K562 (cell line): ENCODE results near the gene FRAT2. TPM values are rescaled to one million over a fixed set of nuclear protein-coding genes. Genes with fewer than 3 reads are reported as not detected.

ENCODE experiments used
- ATAC-seq: fragments of 200-7000 bp; cut with Tn5 transposase; 3 replicates; pipeline ENCODE4 v1.9.1; 2020; ENCODE audit warnings: moderate library complexity
- BruUV-seq: library from RNA; stranded (reverse); fragments of 400-500 nt; replicated peaks from 2 replicates; lab custom pipeline; 2021; lab: Mats Ljungman, UMichigan
- CTCF ChIA-PET: fragments of 300-600 bp; formaldehyde crosslinking; extraction: SDS; loops from one replicate; lab custom pipeline; 2021; ENCODE audit warnings: low intra/inter-chr PET ratio; lab: Yijun Ruan, JAX
- POLR2A ChIA-PET: fragments of 300-600, 350-650 bp; sonication (Branson Sonifier 250); formaldehyde crosslinking; extraction: SDS; loops from one replicate; lab custom pipeline; 2021; ENCODE audit warnings: antibody characterized with exemption, inconsistent platforms; lab: Yijun Ruan, JAX
- DNase-seq, 4 experiments: peaks; one replicate each; pipeline versions ENCODE4 v3.0.0 to v3.0.0-alpha.2; 2011 to 2018; ENCODE audit warnings: low spot score in 3 of 4, mixed read lengths in 3 of 4; ENCODE audit errors: extremely low read depth in 1 of 4
- FAIRE-seq: peaks from 2 replicates; lab custom pipeline; 2011; peaks lifted over from hg19 to GRCh38; lab: Jason Lieb, UNC
- H2AFZ ChIP-seq: 2 replicates; pipeline ENCODE4 v1.6.0; 2011; ENCODE audit warnings: low read depth, low read length, control low read depth, inconsistent platforms
- H3K27ac ChIP-seq: fragments of 200-600 bp; 3 replicates; pipeline ENCODE4 v1.8.0; 2011; ENCODE audit warnings: low read depth, mild to moderate bottlenecking, control low read depth, inconsistent platforms, low read length, moderate library complexity, mixed read lengths; ENCODE audit errors: extremely low read depth
- H3K27me3 ChIP-seq, 2 experiments: fragments of 300-600 bp in 1 of 2; 2 replicates in 1 of 2; 3 replicates in 1 of 2; pipeline versions ENCODE4 v1.6.0 to v1.8.0; 2011; ENCODE audit warnings: inconsistent platforms in 2 of 2, low read length in 2 of 2, mild to moderate bottlenecking in 1 of 2, mixed read lengths in 1 of 2, moderate library complexity in 1 of 2; ENCODE audit not compliant: control insufficient read depth in 2 of 2, insufficient read depth in 2 of 2
- H3K36me3 ChIP-seq: fragments of 300-600 bp; 3 replicates; pipeline ENCODE4 v1.8.0; 2011; ENCODE audit warnings: mild to moderate bottlenecking, low read length, inconsistent platforms; ENCODE audit not compliant: control insufficient read depth, insufficient read depth
- H3K4me1 ChIP-seq, 2 experiments: fragments of 200-600 bp in 1 of 2; replicated peaks in 1 of 2; 2 replicates in 1 of 2; 3 replicates in 1 of 2; pipeline versions ENCODE4 v1.5.1 to v1.8.0; 2011; ENCODE audit warnings: inconsistent platforms in 2 of 2, low read length in 2 of 2, mild to moderate bottlenecking in 1 of 2, mixed read lengths in 1 of 2, moderate library complexity in 1 of 2; ENCODE audit not compliant: control insufficient read depth in 2 of 2, insufficient read depth in 2 of 2
- H3K4me2 ChIP-seq: 2 replicates; pipeline ENCODE4 v1.6.1; 2011; ENCODE audit warnings: low read length, control low read depth, inconsistent platforms, mixed read lengths; ENCODE audit not compliant: insufficient read depth
- H3K4me3 ChIP-seq: fragments of 200-600 bp; sonication (generic), shearing (Covaris generic); 2 replicates; pipeline ENCODE4 v1.5.1; 2016; ENCODE audit warnings: control low read depth, inconsistent platforms
- H3K79me2 ChIP-seq: fragments of 200-600 bp; 3 replicates; pipeline ENCODE4 v1.8.0; 2011; ENCODE audit warnings: low read length, inconsistent platforms; ENCODE audit not compliant: control insufficient read depth, insufficient read depth
- H3K9ac ChIP-seq, 2 experiments: 2 replicates each; pipeline versions ENCODE4 v1.6.0 to v1.6.1; 2011; ENCODE audit warnings: low read depth in 2 of 2, low read length in 2 of 2, control low read depth in 1 of 2, inconsistent platforms in 1 of 2, mild to moderate bottlenecking in 1 of 2, mixed read lengths in 1 of 2; ENCODE audit not compliant: insufficient read depth in 1 of 2
- H3K9me1 ChIP-seq: one replicate; pipeline ENCODE4 v1.6.0; 2011; ENCODE audit warnings: inconsistent platforms, mild to moderate bottlenecking, low read length, moderate library complexity; ENCODE audit not compliant: control insufficient read depth, insufficient read depth
- H3K9me3 ChIP-seq: replicated peaks from 2 replicates; pipeline ENCODE4 v1.5.1; 2011; ENCODE audit warnings: low read depth, low read length, inconsistent platforms; ENCODE audit not compliant: control insufficient read depth, insufficient read depth
- H4K20me1 ChIP-seq: replicated peaks from 2 replicates; pipeline ENCODE4 v1.6.1; 2011; ENCODE audit warnings: low read length, inconsistent platforms, mixed read lengths; ENCODE audit not compliant: control insufficient read depth, insufficient read depth
- CREM ChIP-seq: IDR thresholded peaks from 2 replicates; pipeline ENCODE4 v1.6.1; 2014; ENCODE audit warnings: antibody characterized with exemption, low read depth
- DMBX1 ChIP-seq: fragments of 250-450 bp; sonication (Bioruptor Pico); IDR thresholded peaks from 2 replicates; pipeline ENCODE4 v1.8.0; 2022; ENCODE audit warnings: inconsistent platforms, mild to moderate bottlenecking, moderate library complexity, borderline replicate concordance
- MEF2A ChIP-seq: IDR thresholded peaks from 2 replicates; pipeline ENCODE4 v1.6.1; 2011; ENCODE audit warnings: low read depth, mild to moderate bottlenecking, low read length, moderate library complexity; ENCODE audit not compliant: control insufficient read depth
- MEIS2 ChIP-seq: fragments of 450-650 bp; IDR thresholded peaks from 2 replicates; pipeline ENCODE4 v1.6.1; 2014; ENCODE audit warnings: mild to moderate bottlenecking; ENCODE audit not compliant: partially characterized antibody
- MTA3 ChIP-seq: fragments of 450-650 bp; formaldehyde crosslinking; IDR thresholded peaks from 2 replicates; pipeline ENCODE4 v1.6.1; 2017; ENCODE audit warnings: mild to moderate bottlenecking, borderline replicate concordance
- PHF21A ChIP-seq: fragments of 450-650 bp; IDR thresholded peaks from 2 replicates; pipeline ENCODE4 v1.6.1; 2017; ENCODE audit warnings: low read depth, borderline replicate concordance
- TCFL5 ChIP-seq: fragments of 250-450 bp; sonication (Bioruptor Pico); conservative IDR thresholded peaks from 2 replicates; pipeline ENCODE4 v1.6.1; 2021; ENCODE audit warnings: mild to moderate bottlenecking, moderate library complexity, matching md5 sums
- TFAM ChIP-seq: fragments of 250-450 bp; sonication (Bioruptor Pico); conservative IDR thresholded peaks from 2 replicates; pipeline ENCODE4 v1.5.0; 2021; ENCODE audit warnings: mild to moderate bottlenecking, moderate library complexity
- TRIM24 ChIP-seq, 2 experiments: fragments of 450-650 bp; IDR thresholded peaks; 2 replicates each; pipeline ENCODE4 v1.6.1; 2016
- TRIM28 ChIP-seq: fragments of 450-650 bp; IDR thresholded peaks from 2 replicates; pipeline ENCODE4 v1.6.1; 2017
- ZNF668 ChIP-seq: fragments of 250-450 bp; sonication (Bioruptor Pico); IDR thresholded peaks from 2 replicates; pipeline ENCODE4 v1.8.0; 2022; ENCODE audit warnings: mild to moderate bottlenecking, inconsistent platforms
- WGBS: fragments of 100-300 bp; shearing (Covaris generic); methylation state at CpG from one replicate; pipeline ENCODE4 v1.1.6; 2016; ENCODE audit warnings: low coverage, mixed read lengths; ENCODE audit not compliant: insufficient coverage; ENCODE audit errors: missing lambda C conversion rate; 5-methylcytosine and 5-hydroxymethylcytosine counted together
- in situ Hi-C: fragments of 300-500 bp; cut with MboI; formaldehyde crosslinking; loops from 4 replicates; pipeline ENCODE4 v1.15.0; 2018; ENCODE audit warnings: inconsistent platforms, mixed read lengths
- intact Hi-C: fragments of 100-400 bp; cut with micrococcal nuclease; formaldehyde crosslinking; loops from 2 replicates; pipeline ENCODE4 v1.14.2; 2022
- polyA plus RNA-seq, 8 experiments: library from polyadenylated mRNA; depleted of rRNA in 4 of 8; stranded (reverse) in 5 of 8; unstranded in 3 of 8; fragments of >200 nt; fragmentation: Nextera tagmentation in 2 of 8; fragmentation: Illumina TruSeq in 1 of 8; extraction: Ambion mirVana in 2 of 8; extraction: Trizol in 1 of 8; gene quantifications; 2 replicates each; pipeline versions ENCODE4 v1.2.1 to v1.2.3, GENCODE V29; 2011 to 2014; ENCODE audit warnings: inconsistent platforms in 1 of 8, missing spikeins in 1 of 8
- total RNA-seq, 7 experiments: library from RNA; depleted of rRNA in 6 of 7; stranded (reverse); fragments of >200 nt in 6 of 7; fragmentation: Illumina TruSeq in 2 of 7; extraction: Trizol in 2 of 7; gene quantifications; 2 replicates each; pipeline versions ENCODE4 v1.2.1 to v1.2.3, GENCODE V29; 2011 to 2021; ENCODE audit warnings: low replicate concordance in 1 of 7
- TF ChIP-seq, protein P1 (sequence below): fragments of 200-400 bp; formaldehyde crosslinking; IDR thresholded peaks from 2 replicates; pipeline ENCODE4 v1.6.1; 2017; ENCODE audit warnings: mild to moderate bottlenecking, low read depth, low read length, moderate library complexity
- TF ChIP-seq, protein P2 (sequence below): sonication (generic); formaldehyde crosslinking; IDR thresholded peaks from 2 replicates; pipeline ENCODE4 v1.8.0; 2022; ENCODE audit warnings: missing genetic modification reagents, mild to moderate bottlenecking, borderline replicate concordance

Gene FRAT2
- total and polyA plus RNA-seq, 9 of the 15 experiments (the other 6 are each of a cell fraction or from before 2014, with no cell fraction given) = 4.3 to 31.7 (median 19.5) TPM

GRCh38 chr10:97300980-97301379 is 33.5 kb downstream of the FRAT2 start:
- 100% methylated on average over 2 of the region's 3 CpGs for WGBS
- H3K4me1 ChIP-seq = peaks cover 16% of the 10 kb centered on the region in 2 experiments; a peak in 4 of 5 replicates
- CTCF ChIA-PET = no interaction called here
- DNase-seq = no peak
- no peak overlapping the region for H3K27ac ChIP-seq
- peak overlapping the region; percentile 65; the same call in 1 of the 2 replicates for H2AFZ ChIP-seq
- H3K9me3 ChIP-seq = no peaks in the 10 kb centered on the region
- H4K20me1 ChIP-seq = no peaks in the 10 kb centered on the region
- POLR2A ChIA-PET = no interaction called here
- H3K4me3 ChIP-seq = no peak overlapping the region
- H3K27me3 ChIP-seq = no peaks in the 10 kb centered on the region
- ATAC-seq = no peak
- in situ Hi-C loops (no loop called here), intact Hi-C loops (no loop called here)
- no peak overlapping the region for H3K4me2 ChIP-seq
- FAIRE-seq = no peak
- H3K36me3 ChIP-seq = no peaks in the 10 kb centered on the region
- H3K9ac ChIP-seq = peak overlapping the region in 1 of 2 experiments; percentile 74; a peak in 1 of 4 replicates
- no peaks in the 10 kb centered on the region for H3K79me2 ChIP-seq
- H3K9me1 ChIP-seq = no peaks in the 10 kb centered on the region
- BruUV-seq = no TSS peak
- TF ChIP-seq, protein P1, sequence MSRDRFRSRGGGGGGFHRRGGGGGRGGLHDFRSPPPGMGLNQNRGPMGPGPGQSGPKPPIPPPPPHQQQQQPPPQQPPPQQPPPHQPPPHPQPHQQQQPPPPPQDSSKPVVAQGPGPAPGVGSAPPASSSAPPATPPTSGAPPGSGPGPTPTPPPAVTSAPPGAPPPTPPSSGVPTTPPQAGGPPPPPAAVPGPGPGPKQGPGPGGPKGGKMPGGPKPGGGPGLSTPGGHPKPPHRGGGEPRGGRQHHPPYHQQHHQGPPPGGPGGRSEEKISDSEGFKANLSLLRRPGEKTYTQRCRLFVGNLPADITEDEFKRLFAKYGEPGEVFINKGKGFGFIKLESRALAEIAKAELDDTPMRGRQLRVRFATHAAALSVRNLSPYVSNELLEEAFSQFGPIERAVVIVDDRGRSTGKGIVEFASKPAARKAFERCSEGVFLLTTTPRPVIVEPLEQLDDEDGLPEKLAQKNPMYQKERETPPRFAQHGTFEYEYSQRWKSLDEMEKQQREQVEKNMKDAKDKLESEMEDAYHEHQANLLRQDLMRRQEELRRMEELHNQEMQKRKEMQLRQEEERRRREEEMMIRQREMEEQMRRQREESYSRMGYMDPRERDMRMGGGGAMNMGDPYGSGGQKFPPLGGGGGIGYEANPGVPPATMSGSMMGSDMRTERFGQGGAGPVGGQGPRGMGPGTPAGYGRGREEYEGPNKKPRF = no peak
- TF ChIP-seq, protein P2, sequence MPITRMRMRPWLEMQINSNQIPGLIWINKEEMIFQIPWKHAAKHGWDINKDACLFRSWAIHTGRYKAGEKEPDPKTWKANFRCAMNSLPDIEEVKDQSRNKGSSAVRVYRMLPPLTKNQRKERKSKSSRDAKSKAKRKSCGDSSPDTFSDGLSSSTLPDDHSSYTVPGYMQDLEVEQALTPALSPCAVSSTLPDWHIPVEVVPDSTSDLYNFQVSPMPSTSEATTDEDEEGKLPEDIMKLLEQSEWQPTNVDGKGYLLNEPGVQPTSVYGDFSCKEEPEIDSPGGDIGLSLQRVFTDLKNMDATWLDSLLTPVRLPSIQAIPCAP (CRISPR knock-in tag) = no peak
- TF ChIP-seq MTA3 (no peak), PHF21A (no peak), CREM (no peak), TRIM28 (no peak), TCFL5 (no peak), MEIS2 (no peak), TFAM (no peak), TRIM24 (IDR thresholded peaks at IDR 0.05) (no peak), ZNF668 (CRISPR knock-in tag) (no peak), MEF2A (no peak), DMBX1 (CRISPR knock-in tag) (no peak)
- TF ChIP-seq, all 486 proteins: peak for 0
